Measurements from ENCODE around the gene PTP4A1.
"Not testable (repeated sequence)": the region's sequence is repeated elsewhere in the genome, so short reads cannot be mapped to it uniquely, and the experiment has no call there.

PTP4A1 gene

GRCh38 chr6:63581355-63582013 is 9.2 kb downstream of the PTP4A1 start:
- no peaks in the 10 kb centered on the region for H3K9me3 Mint-ChIP-seq
- peaks cover 10% of the 10 kb centered on the region for H3K4me1 Mint-ChIP-seq (ENCODE audit: low read depth)
- no peaks in the 10 kb centered on the region for H3K27me3 Mint-ChIP-seq (ENCODE audit: low read depth)
- DNase-seq (ENCODE audit: low spot score) = no peak
- no peak overlapping the region for H3K27ac Mint-ChIP-seq
- H3K4me3 Mint-ChIP-seq = no peak overlapping the region
- H3K36me3 Mint-ChIP-seq (ENCODE audit: low read depth) = peaks cover 44% of the 10 kb centered on the region

- Mint-ChIP-seq H3K4me1 (ENCODE audit: low read depth) (peaks cover 15% of the 10 kb centered on the region), H3K9me3 (no peaks in the 10 kb centered on the region), H3K27ac (no peak overlapping the region), H3K27me3 (ENCODE audit: low read depth) (no peaks in the 10 kb centered on the region), H3K36me3 (ENCODE audit: low read depth) (peaks cover 36% of the 10 kb centered on the region), H3K4me3 (no peak overlapping the region)
- no peak for DNase-seq (ENCODE audit: low spot score)
Observed at GRCh38 chr6:63582579-63583231, 10.4 kb downstream of the PTP4A1 start.

GRCh38 chr6:63584125-63584514 is 11.8 kb downstream of the PTP4A1 start:
- no peaks in the 10 kb centered on the region for H3K9me3 Mint-ChIP-seq
- no peak overlapping the region for H3K4me3 Mint-ChIP-seq
- H3K27ac Mint-ChIP-seq = no peak overlapping the region
- H3K4me1 Mint-ChIP-seq (ENCODE audit: low read depth) = peaks cover 15% of the 10 kb centered on the region
- H3K36me3 Mint-ChIP-seq (ENCODE audit: low read depth) = peaks cover 35% of the 10 kb centered on the region
- DNase-seq (ENCODE audit: low spot score) = no peak
- H3K27me3 Mint-ChIP-seq (ENCODE audit: low read depth) = no peaks in the 10 kb centered on the region

- no peak for DNase-seq (ENCODE audit: low spot score)
- H3K27ac Mint-ChIP-seq = no peak overlapping the region
- no peak overlapping the region for H3K4me3 Mint-ChIP-seq
- H3K9me3 Mint-ChIP-seq = no peaks in the 10 kb centered on the region
- H3K36me3 Mint-ChIP-seq (ENCODE audit: low read depth) = peaks cover 33% of the 10 kb centered on the region
- H3K27me3 Mint-ChIP-seq (ENCODE audit: low read depth) = no peaks in the 10 kb centered on the region
- peaks cover 15% of the 10 kb centered on the region for H3K4me1 Mint-ChIP-seq (ENCODE audit: low read depth)
Observed at GRCh38 chr6:63584566-63584965, 12.3 kb downstream of the PTP4A1 start.

GRCh38 chr6:63585652-63586051 is 13.4 kb downstream of the PTP4A1 start:
- H3K4me3 Mint-ChIP-seq, H3K9me3 Mint-ChIP-seq, H3K27ac Mint-ChIP-seq: not testable (repeated sequence)

GRCh38 chr6:63589952-63590411 is 17.7 kb downstream of the PTP4A1 start:
- H3K4me1 Mint-ChIP-seq (ENCODE audit: low read depth) = peaks cover 25% of the 10 kb centered on the region
- no peak overlapping the region for H3K27ac Mint-ChIP-seq
- no peaks in the 10 kb centered on the region for H3K36me3 Mint-ChIP-seq (ENCODE audit: low read depth)
- DNase-seq (ENCODE audit: low spot score) = no peak
- no peak overlapping the region for H3K4me3 Mint-ChIP-seq
- peaks cover 7% of the 10 kb centered on the region for H3K27me3 Mint-ChIP-seq (ENCODE audit: low read depth)
- H3K9me3 Mint-ChIP-seq = no peaks in the 10 kb centered on the region

More at GRCh38 chr6:63585652-63586051, 13.4 kb downstream of the PTP4A1 start:
- peaks cover 18% of the 10 kb centered on the region for H3K4me1 Mint-ChIP-seq (ENCODE audit: low read depth)
- H3K36me3 Mint-ChIP-seq (ENCODE audit: low read depth) = peaks cover 22% of the 10 kb centered on the region
- not testable (repeated sequence) for DNase-seq (ENCODE audit: low spot score); H3K27me3 Mint-ChIP-seq (ENCODE audit: low read depth)

- Mint-ChIP-seq H3K4me3 (no peak overlapping the region), H3K27ac (no peak overlapping the region), H3K27me3 (ENCODE audit: low read depth) (peaks cover 11% of the 10 kb centered on the region), H3K4me1 (ENCODE audit: low read depth) (peaks cover 13% of the 10 kb centered on the region), H3K36me3 (ENCODE audit: low read depth) (no peaks in the 10 kb centered on the region), H3K9me3 (no peaks in the 10 kb centered on the region)
- DNase-seq (ENCODE audit: low spot score) = no peak
Observed at GRCh38 chr6:63592886-63593285, 20.6 kb downstream of the PTP4A1 start.

GRCh38 chr6:63597141-63598048 is 25.1 kb downstream of the PTP4A1 start:
- H3K4me1 Mint-ChIP-seq (ENCODE audit: low read depth) = peaks cover 22% of the 10 kb centered on the region
- H3K36me3 Mint-ChIP-seq (ENCODE audit: low read depth) = no peaks in the 10 kb centered on the region
- H3K27me3 Mint-ChIP-seq (ENCODE audit: low read depth) = peaks cover 11% of the 10 kb centered on the region
- no peak for DNase-seq (ENCODE audit: low spot score)
- H3K27ac Mint-ChIP-seq = no peak overlapping the region
- H3K4me3 Mint-ChIP-seq = peak overlapping the region; percentile 92
- H3K9me3 Mint-ChIP-seq = no peaks in the 10 kb centered on the region

GRCh38 chr6:63598049-63599036 is 26.1 kb downstream of the PTP4A1 start:
- Mint-ChIP-seq H3K27me3 (ENCODE audit: low read depth) (peaks cover 8% of the 10 kb centered on the region), H3K9me3 (no peaks in the 10 kb centered on the region), H3K4me1 (ENCODE audit: low read depth) (peaks cover 22% of the 10 kb centered on the region), H3K27ac (peak overlapping the region; percentile 67), H3K36me3 (ENCODE audit: low read depth) (no peaks in the 10 kb centered on the region), H3K4me3 (peak overlapping the region; percentile 92)
- DNase-seq (ENCODE audit: low spot score) = peak; percentile 62

- Mint-ChIP-seq H3K9me3 (no peaks in the 10 kb centered on the region), H3K4me3 (peak overlapping the region; percentile 92), H3K36me3 (ENCODE audit: low read depth) (no peaks in the 10 kb centered on the region), H3K27ac (no peak overlapping the region), H3K27me3 (ENCODE audit: low read depth) (peaks cover 8% of the 10 kb centered on the region), H3K4me1 (ENCODE audit: low read depth) (peaks cover 22% of the 10 kb centered on the region)
- no peak for DNase-seq (ENCODE audit: low spot score)
Observed at GRCh38 chr6:63599243-63599642, 27.0 kb downstream of the PTP4A1 start.

- H3K4me3 Mint-ChIP-seq = no peak overlapping the region
- H3K27ac Mint-ChIP-seq = no peak overlapping the region
- H3K27me3 Mint-ChIP-seq (ENCODE audit: low read depth) = peaks cover 4% of the 10 kb centered on the region
- no peak for DNase-seq (ENCODE audit: low spot score)
- H3K36me3 Mint-ChIP-seq (ENCODE audit: low read depth) = no peaks in the 10 kb centered on the region
- H3K4me1 Mint-ChIP-seq (ENCODE audit: low read depth) = peaks cover 16% of the 10 kb centered on the region
- no peaks in the 10 kb centered on the region for H3K9me3 Mint-ChIP-seq
Observed at GRCh38 chr6:63600136-63600535, 27.9 kb downstream of the PTP4A1 start.

GRCh38 chr6:63609231-63609630 is 37.0 kb downstream of the PTP4A1 start:
- no peak overlapping the region for H3K4me3 Mint-ChIP-seq
- H3K27ac Mint-ChIP-seq = no peak overlapping the region
- no peaks in the 10 kb centered on the region for H3K9me3 Mint-ChIP-seq

GRCh38 chr6:63610944-63611343 is 38.7 kb downstream of the PTP4A1 start:
- no peak for DNase-seq (ENCODE audit: low spot score)
- H3K4me3 Mint-ChIP-seq = no peak overlapping the region
- H3K27ac Mint-ChIP-seq = no peak overlapping the region
- H3K27me3 Mint-ChIP-seq (ENCODE audit: low read depth) = peaks cover 11% of the 10 kb centered on the region
- no peaks in the 10 kb centered on the region for H3K36me3 Mint-ChIP-seq (ENCODE audit: low read depth)
- no peaks in the 10 kb centered on the region for H3K9me3 Mint-ChIP-seq
- no peaks in the 10 kb centered on the region for H3K4me1 Mint-ChIP-seq (ENCODE audit: low read depth)

More at GRCh38 chr6:63609231-63609630, 37.0 kb downstream of the PTP4A1 start:
- DNase-seq (ENCODE audit: low spot score) = no peak
- Mint-ChIP-seq H3K4me1 (ENCODE audit: low read depth) (no peaks in the 10 kb centered on the region), H3K27me3 (ENCODE audit: low read depth) (peaks cover 14% of the 10 kb centered on the region), H3K36me3 (ENCODE audit: low read depth) (no peaks in the 10 kb centered on the region)

Measured in T-helper 2 cell treated with Interferon-gamma antibody and Interleukin-4, amounts not matched to agents 5 μg/mL and 100 μg/mL, for 36 hours (primary cell).